H1 (cell line): Measurements from ENCODE around the gene KCMF1. TPM values are rescaled to one million over a fixed set of nuclear protein-coding genes. Genes with fewer than 3 reads are reported as not detected.

ENCODE experiments used
- CTCF ChIA-PET: fragments of 300-600 bp; sonication (Branson Sonifier 250); formaldehyde crosslinking; loops from one replicate; lab custom pipeline; 2021; ENCODE audit not compliant: partially characterized antibody; lab: Charles Lee
- POLR2A ChIA-PET: fragments of 300-600 bp; sonication (Branson Sonifier 250); formaldehyde crosslinking; loops from one replicate; lab custom pipeline; 2021; ENCODE audit warnings: inconsistent platforms; ENCODE audit not compliant: partially characterized antibody; lab: Charles Lee
- DNase-seq, 2 experiments: peaks; one replicate each; pipeline versions ENCODE4 v3.0.0 to v3.0.0-alpha.2; 2010 to 2022; ENCODE audit warnings: low spot score in 2 of 2, low read depth in 1 of 2, mixed read lengths in 1 of 2
- FAIRE-seq: peaks from 2 replicates; lab custom pipeline; 2011; peaks lifted over from hg19 to GRCh38; lab: Jason Lieb, UNC
- H2AFZ ChIP-seq: 2 replicates; pipeline ENCODE4 v1.8.1; 2012; ENCODE audit warnings: low read length, inconsistent platforms
- H2AK5ac ChIP-seq: 2 replicates; pipeline ENCODE4 v1.6.1; 2013; ENCODE audit warnings: low read depth, low read length
- H2BK120ac ChIP-seq: replicated peaks from 2 replicates; pipeline ENCODE3; 2013; ENCODE audit warnings: low read depth, low read length, inconsistent platforms
- H2BK12ac ChIP-seq: 2 replicates; pipeline ENCODE4 v1.6.1; 2013; ENCODE audit warnings: low read depth, low read length
- H2BK15ac ChIP-seq: 2 replicates; pipeline ENCODE4 v1.6.1; 2013; ENCODE audit warnings: low read length
- H2BK20ac ChIP-seq: 2 replicates; pipeline ENCODE4 v1.6.1; 2013; ENCODE audit warnings: low read length
- H2BK5ac ChIP-seq: 2 replicates; pipeline ENCODE4 v1.6.1; 2013; ENCODE audit warnings: low read depth, low read length
- H3K14ac ChIP-seq: 2 replicates; pipeline ENCODE4 v1.6.1; 2013; ENCODE audit warnings: inconsistent platforms; ENCODE audit not compliant: insufficient read length
- H3K18ac ChIP-seq: 2 replicates; pipeline ENCODE4 v1.6.1; 2013; ENCODE audit warnings: low read length; ENCODE audit errors: extremely low read depth
- H3K23ac ChIP-seq: 2 replicates; pipeline ENCODE4 v1.6.1; 2013; ENCODE audit warnings: inconsistent platforms; ENCODE audit not compliant: insufficient read length
- H3K23me2 ChIP-seq: 2 replicates; pipeline ENCODE4 v1.6.1; 2013; ENCODE audit warnings: low read depth, low read length
- H3K27ac ChIP-seq: 2 replicates; pipeline ENCODE4 v1.6.1; 2011; ENCODE audit warnings: low read depth, low read length, inconsistent platforms
- H3K27me3 ChIP-seq, 4 experiments: replicated peaks in 1 of 4; 1 replicate in 1 of 4; 2 replicates in 3 of 4; pipeline versions ENCODE4 v1.6.1 to v1.8.1; 2011 to 2013; ENCODE audit warnings: low read length in 3 of 4, mild to moderate bottlenecking in 3 of 4, inconsistent platforms in 2 of 4, mixed read lengths in 2 of 4, moderate library complexity in 1 of 4; ENCODE audit not compliant: control insufficient read depth in 3 of 4, insufficient read depth in 3 of 4; ENCODE audit errors: extremely low read depth in 1 of 4
- H3K36me3 ChIP-seq, 4 experiments: 2 replicates each; pipeline versions ENCODE4 v1.6.1 to v1.8.1; 2011 to 2013; ENCODE audit warnings: mild to moderate bottlenecking in 4 of 4, low read length in 3 of 4, moderate library complexity in 2 of 4, control low read depth in 1 of 4, inconsistent platforms in 1 of 4; ENCODE audit not compliant: insufficient read depth in 4 of 4, control insufficient read depth in 2 of 4
- H3K4ac ChIP-seq: replicated peaks from 2 replicates; pipeline ENCODE3; 2013; ENCODE audit warnings: low read length, low read depth, mixed read lengths, inconsistent platforms; ENCODE audit not compliant: insufficient read length
- H3K4me1 ChIP-seq, 4 experiments: replicated peaks in 1 of 4; 1 replicate in 1 of 4; 2 replicates in 3 of 4; pipeline versions ENCODE4 v1.6.1 to v1.8.1; 2011 to 2013; ENCODE audit warnings: low read length in 3 of 4, inconsistent platforms in 2 of 4, mixed read lengths in 1 of 4; ENCODE audit not compliant: insufficient read depth in 4 of 4, control insufficient read depth in 3 of 4
- H3K4me2 ChIP-seq, 2 experiments: 2 replicates each; pipeline versions ENCODE4 v1.6.1 to v1.8.1; 2011 to 2013; ENCODE audit warnings: low read depth in 2 of 2, low read length in 2 of 2, control low read depth in 1 of 2, inconsistent platforms in 1 of 2, mild to moderate bottlenecking in 1 of 2; ENCODE audit not compliant: insufficient read depth in 1 of 2
- H3K4me3 ChIP-seq, 4 experiments: fragments of 200-600, 300-600 bp in 1 of 4; sonication (generic), shearing (Covaris generic), sonication (Bioruptor Twin) in 1 of 4; 2 replicates each; pipeline versions ENCODE4 v1.5.1 to v1.8.1; 2011 to 2016; ENCODE audit warnings: low read length in 4 of 4, low read depth in 3 of 4, control low read depth in 2 of 4, inconsistent platforms in 2 of 4, mild to moderate bottlenecking in 2 of 4, mixed read lengths in 1 of 4, moderate library complexity in 1 of 4; ENCODE audit not compliant: insufficient read depth in 2 of 4; ENCODE audit errors: extremely low read depth in 1 of 4
- H3K56ac ChIP-seq: replicated peaks from 2 replicates; pipeline ENCODE3; 2013; ENCODE audit warnings: low read depth, mild to moderate bottlenecking, mixed read lengths, low read length, inconsistent platforms; ENCODE audit not compliant: insufficient read length
- H3K79me1 ChIP-seq: 2 replicates; pipeline ENCODE4 v1.6.1; 2013; ENCODE audit warnings: low read depth, low read length, control low read depth
- H3K79me2 ChIP-seq, 2 experiments: 2 replicates each; pipeline versions ENCODE4 v1.6.1 to v1.8.1; 2012 to 2013; ENCODE audit warnings: low read length in 2 of 2, mild to moderate bottlenecking in 2 of 2, inconsistent platforms in 1 of 2; ENCODE audit not compliant: insufficient read depth in 2 of 2, control insufficient read depth in 1 of 2
- H3K9ac ChIP-seq, 4 experiments: replicated peaks in 1 of 4; 1 replicate in 1 of 4; 2 replicates in 3 of 4; pipeline versions ENCODE4 v1.6.1 to v1.8.1; 2011 to 2013; ENCODE audit warnings: low read depth in 3 of 4, low read length in 3 of 4, control low read depth in 2 of 4, mild to moderate bottlenecking in 2 of 4, moderate library complexity in 2 of 4, inconsistent platforms in 1 of 4; ENCODE audit errors: extremely low read depth in 1 of 4
- H3K9me3 ChIP-seq, 2 experiments: 2 replicates each; pipeline versions ENCODE4 v1.6.1 to v1.8.1; 2012 to 2013; ENCODE audit warnings: mild to moderate bottlenecking in 2 of 2, moderate library complexity in 2 of 2, control low read depth in 1 of 2, inconsistent platforms in 1 of 2, low read depth in 1 of 2, low read length in 1 of 2, mixed read lengths in 1 of 2; ENCODE audit not compliant: insufficient read depth in 2 of 2
- H4K20me1 ChIP-seq, 2 experiments: replicated peaks in 1 of 2; 2 replicates each; pipeline versions ENCODE3 to v1.8.1; 2011 to 2013; ENCODE audit warnings: inconsistent platforms in 2 of 2, low read length in 2 of 2, mild to moderate bottlenecking in 1 of 2; ENCODE audit not compliant: insufficient read depth in 2 of 2, control insufficient read depth in 1 of 2
- H4K5ac ChIP-seq: 2 replicates; pipeline ENCODE4 v1.6.1; 2013; ENCODE audit warnings: low read length, low read depth, mixed read lengths, inconsistent platforms; ENCODE audit not compliant: insufficient read length
- H4K8ac ChIP-seq: 2 replicates; pipeline ENCODE4 v1.8.0; 2013; ENCODE audit warnings: mild to moderate bottlenecking, moderate library complexity, low read length, inconsistent platforms; ENCODE audit not compliant: insufficient read depth; ENCODE audit errors: extremely low read depth
- H4K91ac ChIP-seq: replicated peaks from 2 replicates; pipeline ENCODE3; 2013; ENCODE audit warnings: low read length, mixed read lengths, inconsistent platforms; ENCODE audit not compliant: insufficient read length
- BACH1 ChIP-seq: IDR thresholded peaks from 2 replicates; pipeline ENCODE4 v1.6.1; 2012; ENCODE audit warnings: low read length, improper control_type of control experiment
- CBX5 ChIP-seq: fragments of 300-800, 300-1000 bp; sonication (generic); IDR thresholded peaks from 2 replicates; pipeline ENCODE4 v1.7.1; 2016; ENCODE audit warnings: antibody characterized with exemption, low read length, low read depth
- CTCF ChIP-seq, 3 experiments: IDR thresholded peaks; 1 replicate in 2 of 3; 2 replicates in 1 of 3; pipeline versions ENCODE4 v1.5.1 to v1.6.1; 2011; ENCODE audit warnings: low read length in 3 of 3, mild to moderate bottlenecking in 3 of 3, inconsistent platforms in 2 of 3, low read depth in 1 of 3, moderate library complexity in 1 of 3; ENCODE audit not compliant: insufficient read depth in 1 of 3; ENCODE audit errors: control extremely low read depth in 1 of 3
- EGR1 ChIP-seq: IDR thresholded peaks from 2 replicates; pipeline ENCODE4 v1.6.1; 2011; ENCODE audit warnings: low read depth, low read length, borderline replicate concordance
- EZH2 ChIP-seq: fragments of 200-600 bp; sonication (generic); IDR thresholded peaks from 2 replicates; pipeline ENCODE4 v1.7.1; 2012; ENCODE audit warnings: low read depth, mild to moderate bottlenecking, moderate library complexity, low read length, inconsistent platforms; ENCODE audit not compliant: severe bottlenecking
- KDM4A ChIP-seq: IDR thresholded peaks from one replicate; pipeline ENCODE4 v1.7.1; 2012; ENCODE audit warnings: low read depth, mild to moderate bottlenecking, moderate library complexity, low read length, inconsistent platforms; ENCODE audit not compliant: severe bottlenecking
- NANOG ChIP-seq: IDR thresholded peaks from 2 replicates; pipeline ENCODE4 v1.6.1; 2011; ENCODE audit warnings: low read length, low read depth, mild to moderate bottlenecking, inconsistent platforms; ENCODE audit not compliant: insufficient read depth, poor library complexity, severe bottlenecking
- RXRA ChIP-seq: IDR thresholded peaks from 2 replicates; pipeline ENCODE4 v1.6.1; 2011; ENCODE audit warnings: low read depth, mild to moderate bottlenecking, low read length, moderate library complexity; ENCODE audit not compliant: insufficient read depth
- SIN3A ChIP-seq, 2 experiments: IDR thresholded peaks in 1 of 2; conservative IDR thresholded peaks in 1 of 2; 2 replicates each; pipeline ENCODE4 v1.6.1; 2011 to 2012; ENCODE audit warnings: low read length in 2 of 2, improper control_type of control experiment in 1 of 2, low read depth in 1 of 2, mild to moderate bottlenecking in 1 of 2
- SIX5 ChIP-seq: IDR thresholded peaks from 2 replicates; pipeline ENCODE4 v1.6.1; 2011; ENCODE audit warnings: mild to moderate bottlenecking, low read depth, low read length
- SP1 ChIP-seq: IDR thresholded peaks from 2 replicates; pipeline ENCODE4 v1.6.1; 2011; ENCODE audit warnings: low read depth, low read length
- WGBS, 2 experiments: shearing (Covaris generic) in 1 of 2; methylation state at CpG; one replicate each; pipeline versions ENCODE4 v1.1.6 to v1.1.7; 2013 to 2015; ENCODE audit warnings: low lambda C conversion rate in 2 of 2, mixed read lengths in 2 of 2, inconsistent platforms in 1 of 2, low coverage in 1 of 2, missing lambda C conversion rate in 1 of 2; ENCODE audit not compliant: insufficient replicate concordance in 2 of 2, insufficient coverage in 1 of 2, insufficient read length in 1 of 2; ENCODE audit errors: extremely low coverage in 1 of 2, missing lambda C conversion rate in 1 of 2; 5-methylcytosine and 5-hydroxymethylcytosine counted together
- polyA plus RNA-seq, 7 experiments: library from polyadenylated mRNA; depleted of rRNA in 3 of 7; stranded (reverse) in 5 of 7; unstranded in 2 of 7; fragments of >200 nt in 5 of 7; fragments of 200-250 nt in 2 of 7; gene quantifications; 1 replicate in 5 of 7; 2 replicates in 1 of 7; 4 replicates in 1 of 7; pipeline versions ENCODE4 v1.2.1 to v1.2.3, GENCODE V29; 2011 to 2013; ENCODE audit warnings: missing spikeins in 2 of 7, mixed read lengths in 2 of 7
- total RNA-seq: library from RNA; stranded (reverse); fragmentation: NEBNext Ultra II Directional; extraction: Animal tissue kit (Norgen Biotek cat#: 25700); gene quantifications from 2 replicates; pipeline ENCODE4 v1.2.1, GENCODE V29; 2021

The KCMF1 gene
- total and polyA plus RNA-seq, 2 of the 8 experiments (the other 6 are each of a cell fraction or from before 2014, with no cell fraction given), result 86.9 to 149 TPM

GRCh38 chr2:84995826-84996225, 24.9 kb downstream of the KCMF1 start:
- no peaks in the 10 kb centered on the region for H3K36me3 ChIP-seq
- H4K5ac ChIP-seq, result no peak overlapping the region
- no peak overlapping the region for H2AFZ ChIP-seq
- no peak overlapping the region for H3K27ac ChIP-seq
- H3K18ac ChIP-seq, result no peak overlapping the region
- H2BK15ac ChIP-seq, result no peak overlapping the region
- H3K4ac ChIP-seq, result no peak overlapping the region
- no peak overlapping the region for H3K4me3 ChIP-seq
- no peak for FAIRE-seq
- H3K23me2 ChIP-seq, result no peaks in the 10 kb centered on the region
- no peak overlapping the region for H2BK12ac ChIP-seq
- WGBS, 2 experiments, result 89% methylated on average over 2 of the region's 2 CpGs; no CpG with 5 or more reads in 1 of the 2 experiments
- no peak overlapping the region for H2AK5ac ChIP-seq
- peaks cover 3% of the 10 kb centered on the region for H3K79me1 ChIP-seq
- no peak overlapping the region for H4K91ac ChIP-seq
- H4K8ac ChIP-seq, result no peak overlapping the region
- peaks cover 26 to 98% of the 10 kb centered on the region in 2 experiments for H3K79me2 ChIP-seq
- no peaks in the 10 kb centered on the region for H3K9me3 ChIP-seq
- no peak overlapping the region for H2BK20ac ChIP-seq
- no peak overlapping the region for H2BK5ac ChIP-seq
- no peak overlapping the region for H3K14ac ChIP-seq
- DNase-seq, result no peak
- no peaks in the 10 kb centered on the region for H3K27me3 ChIP-seq
- no peak overlapping the region for H3K56ac ChIP-seq
- H2BK120ac ChIP-seq, result no peak overlapping the region
- POLR2A ChIA-PET, result interaction anchor here (1.1 to 1.3 kb wide), 3 partner anchors 11 to 39 kb away, joined by 3 read pairs; no protein-coding TSS in a partner anchor
- H3K4me2 ChIP-seq, result no peak overlapping the region
- CTCF ChIA-PET, result interaction anchor here (1.2 to 2.1 kb wide), 2 partner anchors 15 to 70 kb away, joined by 3 to 9 read pairs; no protein-coding TSS in a partner anchor
- H4K20me1 ChIP-seq, result peaks cover 6 to 16% of the 10 kb centered on the region in 2 experiments
- no peak overlapping the region for H3K23ac ChIP-seq
- no peak overlapping the region for H3K9ac ChIP-seq
- H3K4me1 ChIP-seq, result no peaks in the 10 kb centered on the region; a peak in 1 of 7 replicates
- TF ChIP-seq EGR1 (no peak), RXRA (no peak), SIN3A (conservative IDR thresholded peaks at IDR 0.05 in 1 of 2, IDR thresholded peaks at IDR 0.05 in 1 of 2; ENCODE audit: low read depth in 1 of 2, low read length in 2 of 2) (no peak), CBX5 (no peak), NANOG (no peak), CTCF (IDR thresholded peaks at IDR 0.05; ENCODE audit: control extremely low read depth in 1 of 3, insufficient read depth in 1 of 3, low read depth in 1 of 3, low read length in 3 of 3) (no peak), EZH2 (no peak), BACH1 (no peak), SIX5 (no peak), KDM4A (no peak), SP1 (no peak)
